Measurements from ENCODE around the gene LRP1.

DNA sequence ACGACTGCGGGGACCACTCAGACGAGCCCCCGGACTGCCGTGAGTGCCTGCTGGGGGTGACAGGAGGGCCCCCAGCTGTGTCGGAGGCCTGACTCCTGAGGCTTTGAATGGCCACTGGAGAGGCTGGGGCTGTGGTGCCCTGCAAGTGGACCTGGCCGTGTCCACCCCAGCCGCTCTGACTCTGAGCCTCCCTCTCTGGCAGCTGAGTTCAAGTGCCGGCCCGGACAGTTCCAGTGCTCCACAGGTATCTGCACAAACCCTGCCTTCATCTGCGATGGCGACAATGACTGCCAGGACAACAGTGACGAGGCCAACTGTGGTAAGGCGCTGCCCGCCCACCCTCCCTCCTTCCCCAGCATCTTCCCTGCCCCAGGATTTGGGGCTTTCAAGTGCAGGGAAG, 72.2 kb downstream of the LRP1 start:
- TF ChIP-seq, protein P1, sequence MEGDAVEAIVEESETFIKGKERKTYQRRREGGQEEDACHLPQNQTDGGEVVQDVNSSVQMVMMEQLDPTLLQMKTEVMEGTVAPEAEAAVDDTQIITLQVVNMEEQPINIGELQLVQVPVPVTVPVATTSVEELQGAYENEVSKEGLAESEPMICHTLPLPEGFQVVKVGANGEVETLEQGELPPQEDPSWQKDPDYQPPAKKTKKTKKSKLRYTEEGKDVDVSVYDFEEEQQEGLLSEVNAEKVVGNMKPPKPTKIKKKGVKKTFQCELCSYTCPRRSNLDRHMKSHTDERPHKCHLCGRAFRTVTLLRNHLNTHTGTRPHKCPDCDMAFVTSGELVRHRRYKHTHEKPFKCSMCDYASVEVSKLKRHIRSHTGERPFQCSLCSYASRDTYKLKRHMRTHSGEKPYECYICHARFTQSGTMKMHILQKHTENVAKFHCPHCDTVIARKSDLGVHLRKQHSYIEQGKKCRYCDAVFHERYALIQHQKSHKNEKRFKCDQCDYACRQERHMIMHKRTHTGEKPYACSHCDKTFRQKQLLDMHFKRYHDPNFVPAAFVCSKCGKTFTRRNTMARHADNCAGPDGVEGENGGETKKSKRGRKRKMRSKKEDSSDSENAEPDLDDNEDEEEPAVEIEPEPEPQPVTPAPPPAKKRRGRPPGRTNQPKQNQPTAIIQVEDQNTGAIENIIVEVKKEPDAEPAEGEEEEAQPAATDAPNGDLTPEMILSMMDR (conservative IDR thresholded peaks at IDR 0.05; ENCODE audit: low read depth, low read length), result no peak
- TF ChIP-seq RAD21 (IDR thresholded peaks at IDR 0.05; ENCODE audit: low read length) (no peak), POLR2A (IDR thresholded peaks at IDR 0.05; ENCODE audit: low read depth, low read length) (no peak)

All from IMR-90 (cell line).